ENCODE measurements around the gene WNT3A. TPM values are rescaled to one million over a fixed set of nuclear protein-coding genes. Genes with fewer than 3 reads are reported as not detected.

Gene WNT3A
- total RNA-seq, 1 experiment from 2014 or later: 0.24 TPM

DNA sequence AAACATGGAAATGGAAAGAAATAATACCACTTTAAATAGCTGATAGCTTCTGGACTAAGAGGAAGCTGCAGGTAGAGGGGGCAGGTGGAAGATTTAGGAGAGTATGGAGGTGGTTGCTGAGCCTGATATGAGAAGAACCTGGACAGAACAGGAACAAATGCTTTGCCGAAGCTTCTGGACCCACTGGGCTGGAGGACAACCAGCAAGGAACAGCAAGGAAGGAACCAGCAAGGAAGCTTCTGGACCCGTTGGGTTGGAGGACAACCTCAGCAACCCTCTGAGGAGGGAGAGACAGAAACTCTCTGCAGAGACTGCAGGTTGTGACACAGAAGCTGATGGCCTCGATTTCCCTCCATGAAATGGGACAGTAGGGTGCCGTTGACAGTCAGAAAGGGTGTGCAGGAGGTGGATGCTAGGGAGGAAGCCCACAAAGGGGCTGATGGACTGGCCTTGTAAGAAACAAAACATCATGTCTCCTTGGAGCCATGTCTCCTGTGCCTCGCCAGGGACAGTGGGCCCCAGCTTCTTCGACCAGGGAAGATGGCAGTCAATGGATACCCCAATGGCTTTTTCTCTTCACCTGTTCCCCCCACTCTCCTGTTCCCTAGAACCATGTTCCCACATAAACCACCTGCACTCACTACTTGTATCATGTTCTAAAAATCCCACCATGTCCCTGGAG is 8.3 kb upstream of the WNT3A start:
- Histone ChIP-seq H3K27me3 (ENCODE audit: insufficient read depth, low read depth) (no peaks in the 10 kb centered on the region), H3K4me1 (replicated peaks; ENCODE audit: insufficient read depth) (no peaks in the 10 kb centered on the region), H2AFZ (no peak overlapping the region), H3K4me3 (no peak overlapping the region), H3K79me2 (ENCODE audit: low read depth) (no peaks in the 10 kb centered on the region), H3K27ac (no peak overlapping the region), H3F3A (ENCODE audit: insufficient read depth, low read depth) (peaks cover 14% of the 10 kb centered on the region; the same call in 1 of the 2 replicates), H4K20me1 (ENCODE audit: insufficient read depth) (no peaks in the 10 kb centered on the region), H3K9me2 (ENCODE audit: insufficient read depth) (no peaks in the 10 kb centered on the region), H3K9me3 (ENCODE audit: insufficient read depth, low read depth) (no peaks in the 10 kb centered on the region; the same call in 1 of the 2 replicates), H3K4me2 (no peak overlapping the region), H3K36me3 (ENCODE audit: low read depth) (no peaks in the 10 kb centered on the region)
- TF ChIP-seq, protein P1, sequence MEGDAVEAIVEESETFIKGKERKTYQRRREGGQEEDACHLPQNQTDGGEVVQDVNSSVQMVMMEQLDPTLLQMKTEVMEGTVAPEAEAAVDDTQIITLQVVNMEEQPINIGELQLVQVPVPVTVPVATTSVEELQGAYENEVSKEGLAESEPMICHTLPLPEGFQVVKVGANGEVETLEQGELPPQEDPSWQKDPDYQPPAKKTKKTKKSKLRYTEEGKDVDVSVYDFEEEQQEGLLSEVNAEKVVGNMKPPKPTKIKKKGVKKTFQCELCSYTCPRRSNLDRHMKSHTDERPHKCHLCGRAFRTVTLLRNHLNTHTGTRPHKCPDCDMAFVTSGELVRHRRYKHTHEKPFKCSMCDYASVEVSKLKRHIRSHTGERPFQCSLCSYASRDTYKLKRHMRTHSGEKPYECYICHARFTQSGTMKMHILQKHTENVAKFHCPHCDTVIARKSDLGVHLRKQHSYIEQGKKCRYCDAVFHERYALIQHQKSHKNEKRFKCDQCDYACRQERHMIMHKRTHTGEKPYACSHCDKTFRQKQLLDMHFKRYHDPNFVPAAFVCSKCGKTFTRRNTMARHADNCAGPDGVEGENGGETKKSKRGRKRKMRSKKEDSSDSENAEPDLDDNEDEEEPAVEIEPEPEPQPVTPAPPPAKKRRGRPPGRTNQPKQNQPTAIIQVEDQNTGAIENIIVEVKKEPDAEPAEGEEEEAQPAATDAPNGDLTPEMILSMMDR (conservative IDR thresholded peaks at IDR 0.05): no peak
- no peak for TF ChIP-seq EZH2 (IDR thresholded peaks at IDR 0.05; ENCODE audit: low read depth)
- ChIA-PET CTCF (interaction anchor here (0.8 to 0.9 kb wide), 2 partner anchors 45 to 236 kb away, joined by 3 read pairs; no protein-coding TSS in a partner anchor), POLR2A (ENCODE audit: unreplicated experiment) (no interaction called here)
- BruUV-seq (replicated peaks): no TSS peak
- no peak for DNase-seq
- intact Hi-C loops (cut with micrococcal nuclease; ENCODE audit: unreplicated experiment): loop anchor here (1.0 to 5.0 kb wide), 7 partner anchors 133 to 517 kb away; no protein-coding TSS in a partner anchor

DNA sequence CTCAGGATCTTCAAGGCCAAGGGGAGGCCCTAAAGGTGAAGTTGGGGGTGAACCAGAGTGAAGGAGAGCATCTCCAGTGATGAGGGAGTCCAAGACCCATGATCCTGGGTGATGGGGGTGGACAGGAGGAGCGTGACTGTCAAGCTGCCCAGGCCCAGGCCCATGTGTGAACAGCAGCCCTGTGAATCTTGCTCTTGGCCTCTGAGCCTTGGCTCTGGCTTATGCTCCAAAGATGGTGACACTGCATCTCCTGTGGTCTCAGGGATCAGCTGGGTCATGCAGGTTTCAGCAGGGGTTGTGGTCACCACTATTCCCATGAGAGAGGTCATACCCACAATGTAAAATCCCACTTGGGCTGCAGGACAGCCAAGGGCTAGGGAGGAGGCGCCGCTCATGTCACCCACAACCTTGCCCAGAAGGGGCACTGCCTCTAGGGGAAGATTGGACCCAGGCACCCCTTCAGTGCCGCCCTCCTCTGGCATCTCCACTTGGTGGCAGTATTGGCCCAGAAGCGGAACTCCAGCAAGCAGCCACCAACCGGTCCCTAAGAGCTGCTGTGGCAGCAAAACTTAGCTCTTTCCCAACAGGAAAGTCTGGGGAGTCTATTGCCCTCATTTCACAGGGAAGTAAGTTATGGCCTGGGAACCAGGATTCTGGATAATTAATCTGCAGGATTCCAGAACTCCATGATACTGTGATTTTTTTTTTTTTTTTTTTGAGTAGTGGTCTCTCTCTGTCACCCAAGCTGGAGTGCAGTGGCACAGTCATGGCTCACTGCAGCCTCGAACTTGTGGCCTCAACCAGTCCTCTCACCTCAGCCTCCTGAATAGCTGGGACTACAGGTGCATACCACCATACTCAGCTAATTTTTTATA is 7.5 kb upstream of the WNT3A start:
- Histone ChIP-seq H3K4me3 (no peak overlapping the region), H3K9me2 (ENCODE audit: insufficient read depth) (no peaks in the 10 kb centered on the region), H2AFZ (no peak overlapping the region), H4K20me1 (ENCODE audit: insufficient read depth) (no peaks in the 10 kb centered on the region), H3K36me3 (ENCODE audit: low read depth) (no peaks in the 10 kb centered on the region), H3K27me3 (ENCODE audit: insufficient read depth, low read depth) (no peaks in the 10 kb centered on the region), H3K4me2 (no peak overlapping the region), H3K9me3 (ENCODE audit: insufficient read depth, low read depth) (no peaks in the 10 kb centered on the region; the same call in 1 of the 2 replicates), H3F3A (ENCODE audit: insufficient read depth, low read depth) (peaks cover 14% of the 10 kb centered on the region; the same call in 1 of the 2 replicates), H3K79me2 (ENCODE audit: low read depth) (no peaks in the 10 kb centered on the region), H3K27ac (no peak overlapping the region), H3K4me1 (replicated peaks; ENCODE audit: insufficient read depth) (no peaks in the 10 kb centered on the region)
- TF ChIP-seq, protein P1 (conservative IDR thresholded peaks at IDR 0.05): peak; percentile 93
- TF ChIP-seq EZH2 (IDR thresholded peaks at IDR 0.05; ENCODE audit: low read depth): no peak
- no TSS peak for BruUV-seq (replicated peaks)
- intact Hi-C loops (cut with micrococcal nuclease; ENCODE audit: unreplicated experiment): loop anchor here (1.0 to 5.0 kb wide), 7 partner anchors 132 to 518 kb away; no protein-coding TSS in a partner anchor
- CTCF ChIA-PET: interaction anchor here (0.6 to 1.0 kb wide), 17 partner anchors 46 to 1226 kb away, joined by 3 to 21 read pairs (median 3); no protein-coding TSS in a partner anchor
- DNase-seq: peak; percentile 80 to 91
- POLR2A ChIA-PET (ENCODE audit: unreplicated experiment): interaction anchor here (0.5 to 0.7 kb wide), 6 partner anchors 44 to 514 kb away, joined by 3 to 13 read pairs (median 6); no protein-coding TSS in a partner anchor

DNA sequence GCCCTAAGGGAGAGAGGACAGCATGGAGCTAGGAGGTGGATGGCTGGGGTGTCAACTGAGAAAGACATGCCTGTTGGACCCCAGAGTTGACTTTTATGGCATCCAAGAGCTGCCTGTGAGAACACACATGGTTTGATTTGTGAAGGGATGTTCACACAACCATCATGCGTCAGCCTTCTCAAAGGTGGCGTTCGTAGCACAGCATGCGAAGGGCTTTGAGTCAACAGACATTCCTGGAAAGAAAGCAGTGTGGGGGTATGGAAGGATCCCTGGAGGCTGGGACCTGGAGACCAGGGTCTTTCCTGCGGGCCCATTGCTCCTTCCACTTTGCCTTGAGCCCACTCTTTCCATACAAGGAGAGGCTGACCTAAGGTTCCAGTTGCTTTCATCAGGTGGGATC is 6.4 kb upstream of the WNT3A start:
- no peak for DNase-seq
- no peaks in the 10 kb centered on the region for H3K36me3 ChIP-seq (ENCODE audit: low read depth)
- no peaks in the 10 kb centered on the region for H3K9me2 ChIP-seq (ENCODE audit: insufficient read depth)
- H3K4me3 ChIP-seq: no peak overlapping the region
- CTCF ChIA-PET: interaction anchor here (0.5 to 1.0 kb wide), 2 partner anchors 74 to 139 kb away, joined by 4 read pairs; no protein-coding TSS in a partner anchor
- no TSS peak for BruUV-seq (replicated peaks)
- no peaks in the 10 kb centered on the region for H3K27me3 ChIP-seq (ENCODE audit: insufficient read depth, low read depth)
- H3K4me1 ChIP-seq (replicated peaks; ENCODE audit: insufficient read depth): no peaks in the 10 kb centered on the region
- TF ChIP-seq, protein P1 (conservative IDR thresholded peaks at IDR 0.05): no peak
- TF ChIP-seq EZH2 (IDR thresholded peaks at IDR 0.05; ENCODE audit: low read depth): no peak
- POLR2A ChIA-PET (ENCODE audit: unreplicated experiment): no interaction called here
- H4K20me1 ChIP-seq (ENCODE audit: insufficient read depth): no peaks in the 10 kb centered on the region
- intact Hi-C loops (cut with micrococcal nuclease; ENCODE audit: unreplicated experiment): no loop called here
- H2AFZ ChIP-seq: no peak overlapping the region
- no peak overlapping the region for H3K27ac ChIP-seq
- no peak overlapping the region for H3K4me2 ChIP-seq
- H3F3A ChIP-seq (ENCODE audit: insufficient read depth, low read depth): peaks cover 14% of the 10 kb centered on the region; the same call in 1 of the 2 replicates
- H3K9me3 ChIP-seq (ENCODE audit: insufficient read depth, low read depth): no peaks in the 10 kb centered on the region; the same call in 1 of the 2 replicates
- H3K79me2 ChIP-seq (ENCODE audit: low read depth): no peaks in the 10 kb centered on the region
